RWPE1 (cell line): ENCODE data around the gene DMXL1.

ENCODE experiments used
- CTCF ChIA-PET: fragments of 350-600 bp; sonication (Branson Sonifier 250); formaldehyde crosslinking; extraction: SDS; loops from one replicate; lab custom pipeline; 2021; lab: Yijun Ruan, JAX
- POLR2A ChIA-PET: fragments of 400-600 bp; formaldehyde crosslinking; extraction: SDS; loops from one replicate; lab custom pipeline; 2020; ENCODE audit warnings: antibody characterized with exemption; ENCODE audit not compliant: low non-redundant PET; lab: Yijun Ruan, JAX
- DNase-seq: peaks from one replicate; pipeline ENCODE4 v3.0.0; 2012; ENCODE audit warnings: low spot score
- H3K27ac ChIP-seq: fragments of 450-650 bp; 2 replicates; pipeline ENCODE4 v1.5.1; 2017
- TF ChIP-seq, protein P1 (sequence below): fragments of 450-650 bp; conservative IDR thresholded peaks from 2 replicates; pipeline ENCODE4 v1.5.1; 2017; ENCODE audit warnings: low read depth, mild to moderate bottlenecking

The DMXL1 gene

DNA sequence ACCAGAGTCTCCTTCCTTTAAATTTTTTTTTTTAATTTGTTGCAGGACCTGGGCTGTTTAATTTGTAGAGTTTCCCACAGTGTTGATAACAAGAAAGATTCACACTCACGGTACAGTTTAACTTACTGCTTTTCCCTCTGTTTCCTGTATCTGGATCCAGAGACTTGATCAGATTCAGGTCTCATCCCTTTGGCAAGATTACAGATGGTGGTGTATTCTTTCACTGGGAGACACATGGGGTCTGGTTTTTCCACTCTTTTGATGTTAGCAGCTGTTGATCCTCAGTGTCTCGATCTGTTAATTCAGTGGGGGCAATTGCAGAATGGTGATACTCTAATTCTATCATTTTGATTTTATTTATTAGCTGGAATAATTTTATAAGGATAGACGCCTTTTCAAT is 209.5 kb downstream of the DMXL1 start:
- no peak overlapping the region for H3K27ac ChIP-seq
- TF ChIP-seq, protein P1, sequence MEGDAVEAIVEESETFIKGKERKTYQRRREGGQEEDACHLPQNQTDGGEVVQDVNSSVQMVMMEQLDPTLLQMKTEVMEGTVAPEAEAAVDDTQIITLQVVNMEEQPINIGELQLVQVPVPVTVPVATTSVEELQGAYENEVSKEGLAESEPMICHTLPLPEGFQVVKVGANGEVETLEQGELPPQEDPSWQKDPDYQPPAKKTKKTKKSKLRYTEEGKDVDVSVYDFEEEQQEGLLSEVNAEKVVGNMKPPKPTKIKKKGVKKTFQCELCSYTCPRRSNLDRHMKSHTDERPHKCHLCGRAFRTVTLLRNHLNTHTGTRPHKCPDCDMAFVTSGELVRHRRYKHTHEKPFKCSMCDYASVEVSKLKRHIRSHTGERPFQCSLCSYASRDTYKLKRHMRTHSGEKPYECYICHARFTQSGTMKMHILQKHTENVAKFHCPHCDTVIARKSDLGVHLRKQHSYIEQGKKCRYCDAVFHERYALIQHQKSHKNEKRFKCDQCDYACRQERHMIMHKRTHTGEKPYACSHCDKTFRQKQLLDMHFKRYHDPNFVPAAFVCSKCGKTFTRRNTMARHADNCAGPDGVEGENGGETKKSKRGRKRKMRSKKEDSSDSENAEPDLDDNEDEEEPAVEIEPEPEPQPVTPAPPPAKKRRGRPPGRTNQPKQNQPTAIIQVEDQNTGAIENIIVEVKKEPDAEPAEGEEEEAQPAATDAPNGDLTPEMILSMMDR: no peak
- DNase-seq: no peak
- POLR2A ChIA-PET: no interaction called here
- CTCF ChIA-PET: no interaction called here

DNA sequence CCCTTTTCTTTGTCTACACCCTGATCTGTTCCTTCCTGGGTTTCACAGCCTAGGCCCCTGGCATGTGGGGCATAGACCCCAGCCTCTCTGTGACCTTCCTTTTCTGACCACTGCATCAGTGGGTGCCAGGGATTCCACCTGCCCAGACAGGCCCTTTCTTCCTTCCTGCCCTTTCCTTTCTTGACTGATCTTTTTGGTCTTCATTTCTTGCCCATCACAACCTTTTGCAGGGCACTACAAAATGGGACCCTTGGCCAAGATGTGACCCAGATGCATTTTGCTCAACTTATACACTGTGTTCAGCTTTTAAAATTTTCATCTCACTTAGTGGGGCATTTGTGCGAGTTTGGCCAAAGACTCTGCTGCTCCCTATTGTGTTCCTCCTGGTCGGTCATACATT is 211.7 kb downstream of the DMXL1 start:
- TF ChIP-seq, protein P1: no peak
- CTCF ChIA-PET: no interaction called here
- POLR2A ChIA-PET: no interaction called here
- no peak overlapping the region for H3K27ac ChIP-seq
- DNase-seq: no peak

DNA sequence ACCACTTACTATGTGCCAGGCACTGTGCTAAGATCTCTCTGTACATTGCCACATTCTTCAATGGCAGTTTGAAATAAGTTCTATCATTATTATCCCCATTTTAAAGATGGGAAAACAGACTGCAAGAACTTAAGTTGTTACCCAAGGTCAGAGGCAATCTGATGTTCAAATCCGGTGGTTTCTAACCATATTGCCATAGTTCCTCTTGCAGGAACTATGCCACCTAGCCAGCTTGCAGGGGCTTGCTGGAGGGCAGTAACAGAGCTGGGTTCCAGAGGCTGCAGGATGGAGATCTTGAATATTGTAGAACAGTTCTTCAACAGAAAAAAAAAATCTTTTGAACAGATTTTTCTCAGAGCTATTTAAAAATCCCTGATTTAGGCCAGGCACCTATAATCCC is 213.1 kb downstream of the DMXL1 start:
- no peak for DNase-seq
- H3K27ac ChIP-seq: no peak overlapping the region
- CTCF ChIA-PET: interaction anchor here (0.9 to 1.2 kb wide), 2 partner anchors 9 to 10 kb away, joined by 3 read pairs; no protein-coding TSS in a partner anchor
- TF ChIP-seq, protein P1: no peak
- POLR2A ChIA-PET: no interaction called here

DNA sequence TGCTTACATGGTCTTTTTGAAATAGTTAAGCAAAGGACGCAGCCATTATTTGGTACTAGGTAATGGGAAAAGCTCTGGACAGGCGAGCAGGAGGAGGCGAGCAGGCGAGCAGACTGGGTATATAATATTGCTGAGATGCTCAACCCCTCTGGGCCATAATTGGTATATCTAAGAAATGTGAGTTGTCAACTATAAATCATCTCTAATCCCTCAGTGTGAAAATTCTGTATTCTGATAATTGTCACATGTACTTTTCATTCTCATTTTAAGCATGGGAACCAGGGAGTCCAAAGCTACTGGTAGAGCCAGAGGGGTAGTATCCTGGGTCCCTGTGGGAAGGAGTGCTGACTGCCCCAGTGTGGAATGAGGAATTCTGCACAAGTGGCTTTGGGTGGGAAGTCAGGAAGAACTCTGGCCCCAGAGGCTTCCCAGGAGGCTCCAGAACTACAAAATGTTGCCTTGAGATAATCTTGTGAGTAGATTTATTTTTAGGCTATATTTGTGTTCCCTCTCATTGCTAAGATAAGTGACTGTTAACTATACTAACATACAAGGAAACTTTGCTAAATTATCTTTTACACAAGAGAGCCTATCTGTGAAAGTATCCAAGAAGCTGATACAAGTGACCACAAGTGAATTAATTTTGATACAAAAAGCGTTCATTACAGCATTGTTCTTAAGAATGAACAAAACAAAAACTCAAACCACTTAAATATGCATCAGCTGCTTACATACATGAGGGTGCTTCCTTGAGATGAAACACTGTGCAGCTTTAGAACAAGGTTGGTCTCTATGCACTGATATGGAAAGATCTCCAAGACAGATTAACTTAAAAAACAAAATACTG is 214.4 kb downstream of the DMXL1 start:
- ChIA-PET POLR2A (no interaction called here), CTCF (interaction anchor here (0.7 to 1.2 kb wide), 2 partner anchors 50 to 158 kb away, joined by 3 to 7 read pairs; no protein-coding TSS in a partner anchor)
- TF ChIP-seq, protein P1: no peak
- no peak for DNase-seq
- no peak overlapping the region for H3K27ac ChIP-seq

DNA sequence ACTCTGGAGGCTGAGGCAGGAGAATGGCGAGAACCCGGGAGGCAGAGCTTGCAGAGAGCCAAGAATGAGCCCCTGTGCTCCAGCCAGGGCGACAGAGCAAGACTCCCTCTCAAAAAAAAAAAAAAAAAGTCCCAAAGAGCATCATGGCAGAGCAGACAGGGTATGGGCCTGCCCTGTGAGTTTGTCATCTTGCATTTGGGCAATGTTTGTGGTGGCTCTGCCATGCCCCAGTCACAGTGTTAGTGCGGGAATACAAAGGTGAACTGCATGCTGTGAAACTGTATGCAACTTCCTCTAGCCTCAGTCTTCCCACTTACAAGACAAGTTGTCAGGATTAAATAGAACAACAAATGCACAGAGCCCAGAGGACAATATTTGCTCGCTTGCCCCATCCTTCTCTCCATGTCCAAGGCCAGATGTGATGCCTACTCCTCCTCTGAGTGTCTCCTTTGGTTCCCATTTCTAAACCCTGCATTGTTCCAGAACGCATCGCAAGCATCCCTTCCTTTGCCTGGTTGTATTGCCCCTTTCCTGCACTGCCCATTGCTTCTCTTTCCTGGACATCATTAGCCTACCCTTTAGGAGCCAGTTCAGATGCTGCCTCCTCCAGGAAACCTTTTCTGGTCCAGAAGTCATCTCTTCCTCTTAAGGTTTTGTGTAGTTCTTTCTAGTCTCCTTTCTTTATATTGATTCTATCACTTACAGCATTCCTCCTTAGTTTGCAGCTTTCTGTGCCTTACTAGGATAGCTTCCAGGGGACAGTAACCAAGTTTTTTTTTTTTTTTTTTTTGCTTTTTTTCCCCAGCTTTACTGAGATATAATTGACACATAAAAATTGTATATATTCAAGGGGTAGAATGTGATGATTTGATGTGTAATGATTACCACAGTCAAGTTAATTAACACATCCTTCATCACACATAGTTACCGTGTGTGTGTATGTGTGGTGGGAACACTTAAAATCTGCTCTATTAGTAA is 215.9 kb downstream of the DMXL1 start:
- no peak for DNase-seq
- ChIA-PET CTCF (interaction anchor here (0.6 kb wide), 1 partner anchor 73 kb away, joined by 3 read pairs; no protein-coding TSS in a partner anchor), POLR2A (no interaction called here)
- no peak overlapping the region for H3K27ac ChIP-seq
- TF ChIP-seq, protein P1: no peak

DNA sequence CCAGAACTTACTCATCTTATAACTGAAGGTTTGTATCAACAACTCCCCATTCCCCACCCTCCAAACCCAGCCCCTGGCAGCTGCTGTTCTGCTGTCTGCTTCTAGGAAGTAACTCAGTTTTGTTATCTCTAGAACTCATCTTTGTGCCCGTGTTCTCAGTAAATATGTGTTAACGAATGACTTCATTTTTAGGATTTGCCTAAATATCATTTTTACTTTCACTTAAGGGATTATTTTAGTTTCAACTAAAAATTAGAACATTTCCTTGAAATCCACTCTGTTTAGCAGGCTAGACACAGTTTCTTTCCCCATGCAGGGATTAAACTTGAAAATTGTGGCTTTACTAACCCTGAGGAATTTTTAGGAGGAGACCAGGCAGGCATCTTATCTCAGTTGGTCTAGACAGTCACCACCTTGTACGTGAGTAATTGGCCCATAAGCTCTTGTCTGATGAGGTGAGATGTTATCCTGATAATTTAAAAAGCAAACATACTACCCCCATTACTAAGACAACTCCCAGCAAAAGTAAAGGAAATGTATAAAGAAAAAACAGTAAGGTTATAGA is 216.7 kb downstream of the DMXL1 start:
- CTCF ChIA-PET: no interaction called here
- no peak overlapping the region for H3K27ac ChIP-seq
- peak; percentile 37 for DNase-seq
- POLR2A ChIA-PET: no interaction called here
- TF ChIP-seq, protein P1: no peak
